ENCODE data around the gene PER1. TPM values are rescaled to one million over a fixed set of nuclear protein-coding genes. Genes with fewer than 3 reads are reported as not detected.
A peak's percentile ranks its signal among the peaks of the same experiment; 100 is the strongest.

PER1 gene
- total RNA-seq, 2 experiments from 2014 or later: 123 to 129 TPM

DNA sequence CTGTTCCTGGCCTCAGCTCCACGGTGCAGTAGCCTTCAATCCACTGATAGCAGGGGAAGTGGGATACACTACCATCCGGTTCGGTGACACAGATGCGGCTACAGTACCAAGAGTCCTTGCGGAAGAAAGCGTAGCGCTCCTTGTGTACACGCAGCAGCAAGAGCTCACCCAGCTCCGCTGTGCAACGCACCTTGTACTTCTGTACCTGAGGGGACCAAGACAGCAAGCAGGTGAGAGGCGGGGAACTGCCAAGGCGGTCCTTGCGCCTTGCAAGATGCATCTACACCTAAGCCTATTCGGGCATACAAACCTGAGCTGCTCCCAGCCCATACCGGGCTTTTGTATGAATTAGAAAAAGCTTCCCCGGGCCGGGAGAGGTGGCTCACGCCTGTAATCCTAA, 35.4 kb downstream of the PER1 start:
- intact Hi-C loops (cut with micrococcal nuclease): loop anchor here (5.0 kb wide), 1 partner anchor 39 kb away; no protein-coding TSS in a partner anchor
- TF ChIP-seq, protein P1, sequence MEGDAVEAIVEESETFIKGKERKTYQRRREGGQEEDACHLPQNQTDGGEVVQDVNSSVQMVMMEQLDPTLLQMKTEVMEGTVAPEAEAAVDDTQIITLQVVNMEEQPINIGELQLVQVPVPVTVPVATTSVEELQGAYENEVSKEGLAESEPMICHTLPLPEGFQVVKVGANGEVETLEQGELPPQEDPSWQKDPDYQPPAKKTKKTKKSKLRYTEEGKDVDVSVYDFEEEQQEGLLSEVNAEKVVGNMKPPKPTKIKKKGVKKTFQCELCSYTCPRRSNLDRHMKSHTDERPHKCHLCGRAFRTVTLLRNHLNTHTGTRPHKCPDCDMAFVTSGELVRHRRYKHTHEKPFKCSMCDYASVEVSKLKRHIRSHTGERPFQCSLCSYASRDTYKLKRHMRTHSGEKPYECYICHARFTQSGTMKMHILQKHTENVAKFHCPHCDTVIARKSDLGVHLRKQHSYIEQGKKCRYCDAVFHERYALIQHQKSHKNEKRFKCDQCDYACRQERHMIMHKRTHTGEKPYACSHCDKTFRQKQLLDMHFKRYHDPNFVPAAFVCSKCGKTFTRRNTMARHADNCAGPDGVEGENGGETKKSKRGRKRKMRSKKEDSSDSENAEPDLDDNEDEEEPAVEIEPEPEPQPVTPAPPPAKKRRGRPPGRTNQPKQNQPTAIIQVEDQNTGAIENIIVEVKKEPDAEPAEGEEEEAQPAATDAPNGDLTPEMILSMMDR (IDR thresholded peaks at IDR 0.05): no peak
- H3K4me1 Mint-ChIP-seq (ENCODE audit: low read depth): peaks cover 22% of the 10 kb centered on the region
- ATAC-seq: no peak
- H3K27ac Mint-ChIP-seq: no peak overlapping the region
- no peak for DNase-seq
- ChIA-PET CTCF (interaction anchor here (0.8 to 7.0 kb wide), 9 partner anchors 8 to 184 kb away, joined by 3 to 98 read pairs (median 43); no protein-coding TSS in a partner anchor), POLR2A (interaction anchor here (0.8 to 2.0 kb wide), 3 partner anchors 22 to 72 kb away, joined by 3 to 10 read pairs (median 4); no protein-coding TSS in a partner anchor)
- peaks cover 37% of the 10 kb centered on the region for H3K27me3 Mint-ChIP-seq
- peaks cover 8% of the 10 kb centered on the region for H3K36me3 Mint-ChIP-seq (ENCODE audit: low read depth)
- H3K4me3 Mint-ChIP-seq: no peak overlapping the region
- no peaks in the 10 kb centered on the region for H3K9me3 Mint-ChIP-seq

DNA sequence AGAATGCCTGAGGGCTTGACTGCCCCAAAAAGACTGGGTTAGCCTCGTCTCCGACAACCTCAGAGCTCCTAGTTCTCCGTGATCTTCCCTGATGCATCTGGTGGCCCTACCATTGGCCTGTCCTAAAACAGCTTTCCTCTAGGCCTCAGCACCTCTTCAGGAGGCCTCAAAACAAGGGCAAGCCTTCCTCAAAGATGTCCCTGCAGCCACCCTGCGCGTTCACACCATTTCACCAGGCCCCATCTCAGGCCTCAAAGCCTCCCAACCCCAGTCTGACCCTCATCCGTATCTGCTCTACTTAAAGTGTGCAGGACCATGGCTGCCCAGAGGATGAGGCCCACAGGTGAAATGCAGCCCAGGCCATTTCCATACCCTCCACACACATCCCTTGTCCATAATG, 41.3 kb downstream of the PER1 start:
- Mint-ChIP-seq H3K36me3 (ENCODE audit: low read depth) (no peaks in the 10 kb centered on the region), H3K27ac (no peak overlapping the region), H3K27me3 (peaks cover 24% of the 10 kb centered on the region), H3K4me1 (ENCODE audit: low read depth) (no peaks in the 10 kb centered on the region), H3K9me3 (no peaks in the 10 kb centered on the region), H3K4me3 (no peak overlapping the region)
- TF ChIP-seq, protein P1 (IDR thresholded peaks at IDR 0.05): no peak
- intact Hi-C loops (cut with micrococcal nuclease): loop anchor here (5.0 kb wide), 1 partner anchor 54 kb away; no protein-coding TSS in a partner anchor
- DNase-seq (no peak), ATAC-seq (no peak)
- CTCF ChIA-PET: interaction anchor here (0.6 to 9.8 kb wide), 35 partner anchors 9 to 206 kb away, joined by 3 to 162 read pairs (median 5); partner anchors contain the start of genes ALOX12B and ALOXE3
- POLR2A ChIA-PET: interaction anchor here (0.9 to 3.5 kb wide), 6 partner anchors 9 to 76 kb away, joined by 3 to 18 read pairs (median 3); partner anchors contain the start of genes ALOX12B and ALOXE3

DNA sequence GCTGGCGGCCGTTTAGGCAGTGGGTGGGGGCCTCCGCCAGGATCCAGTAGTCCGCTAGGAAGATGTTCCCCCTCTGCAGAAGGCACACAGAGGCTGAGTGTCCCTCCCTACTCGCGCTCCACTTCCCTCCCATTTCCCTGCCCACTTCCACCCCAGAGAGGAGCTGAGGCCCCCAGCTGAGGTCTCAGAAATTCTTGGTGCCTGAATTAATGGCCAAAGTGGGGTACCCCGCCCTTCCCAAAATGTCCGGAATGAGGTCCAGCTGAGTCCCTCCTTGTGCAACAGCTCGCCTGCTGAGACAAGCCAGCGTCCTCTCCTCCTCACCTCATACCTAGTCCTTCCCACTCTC, 41.8 kb downstream of the PER1 start:
- intact Hi-C loops (cut with micrococcal nuclease): loop anchor here (5.0 kb wide), 1 partner anchor 53 kb away; no protein-coding TSS in a partner anchor
- ATAC-seq: no peak
- Mint-ChIP-seq H3K9me3 (no peaks in the 10 kb centered on the region), H3K27ac (no peak overlapping the region), H3K4me1 (ENCODE audit: low read depth) (no peaks in the 10 kb centered on the region), H3K4me3 (no peak overlapping the region), H3K27me3 (peaks cover 20% of the 10 kb centered on the region), H3K36me3 (ENCODE audit: low read depth) (no peaks in the 10 kb centered on the region)
- no peak for DNase-seq
- TF ChIP-seq, protein P1 (IDR thresholded peaks at IDR 0.05): peak; percentile 14
- ChIA-PET POLR2A (interaction anchor here (0.9 to 3.5 kb wide), 6 partner anchors 9 to 76 kb away, joined by 3 to 18 read pairs (median 4); partner anchors contain the start of gene ALOXE3), CTCF (interaction anchor here (0.6 to 9.8 kb wide), 39 partner anchors 9 to 240 kb away, joined by 3 to 162 read pairs (median 4); partner anchors contain the start of genes ALOX12B, ALOXE3 and GUCY2D)

DNA sequence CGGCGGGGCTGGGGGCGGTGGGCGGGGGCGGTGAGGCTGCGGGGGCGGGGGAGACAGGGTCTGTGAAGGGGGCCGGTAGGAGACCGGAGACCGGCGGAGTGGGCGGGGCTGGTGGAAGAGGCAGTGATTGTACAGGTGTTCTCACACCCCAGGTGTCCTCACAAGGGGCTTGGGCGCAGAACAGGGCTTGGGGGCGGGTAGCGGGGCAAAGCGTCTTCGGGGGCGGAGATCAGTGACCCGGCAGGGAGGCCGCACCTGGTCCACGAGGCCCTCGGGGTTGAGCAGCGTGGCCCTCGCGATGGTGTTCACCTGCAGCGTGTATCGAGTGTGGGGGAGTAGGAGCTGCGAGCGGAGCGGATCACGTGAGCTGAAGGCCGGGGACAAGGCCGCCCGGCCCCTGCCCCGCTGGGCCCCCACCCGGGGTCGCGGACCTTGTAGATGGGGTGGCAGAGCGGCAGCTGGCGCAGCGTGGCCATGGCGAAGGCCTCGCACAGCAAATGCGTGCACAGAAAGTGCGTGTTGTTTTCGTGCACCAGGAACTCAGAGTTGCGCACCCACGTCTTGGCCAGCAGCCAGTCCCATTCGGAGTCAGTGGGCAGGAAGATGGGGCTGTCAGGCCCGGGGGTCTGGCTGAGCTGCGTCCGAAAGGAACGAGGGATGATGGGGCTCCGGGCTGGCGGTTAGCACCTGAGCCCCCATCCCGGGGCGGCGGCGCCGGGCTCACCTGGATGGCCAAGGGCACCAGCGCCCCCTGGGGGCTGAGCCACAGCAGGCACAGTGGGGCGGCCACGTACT, 42.3 kb downstream of the PER1 start:
- peak; percentile 87 for DNase-seq
- Mint-ChIP-seq H3K27ac (no peak overlapping the region), H3K36me3 (ENCODE audit: low read depth) (no peaks in the 10 kb centered on the region), H3K27me3 (peaks cover 15% of the 10 kb centered on the region), H3K9me3 (no peaks in the 10 kb centered on the region), H3K4me1 (ENCODE audit: low read depth) (no peaks in the 10 kb centered on the region), H3K4me3 (peak overlapping the region; percentile 19)
- ChIA-PET CTCF (interaction anchor here (0.7 to 9.8 kb wide), 30 partner anchors 9 to 239 kb away, joined by 3 to 162 read pairs (median 5); partner anchors contain the start of genes ALOX12B, ALOXE3 and GUCY2D), POLR2A (interaction anchor here (0.9 to 3.5 kb wide), 6 partner anchors 10 to 77 kb away, joined by 3 to 18 read pairs (median 4); partner anchors contain the start of gene ALOXE3)
- intact Hi-C loops (cut with micrococcal nuclease): loop anchor here (5.0 kb wide), 1 partner anchor 53 kb away; no protein-coding TSS in a partner anchor
- peak; percentile 98 for ATAC-seq
- TF ChIP-seq, protein P1 (IDR thresholded peaks at IDR 0.05): peak; percentile 98

Data from activated CD8-positive, alpha-beta T cell treated with anti-CD3 and anti-CD28 coated beads for 36 hours (primary cell).